ENCODE measurements around the gene LUZP1. TPM values are rescaled to one million over a fixed set of nuclear protein-coding genes. Genes with fewer than 3 reads are reported as not detected.

The LUZP1 gene
- total RNA-seq, 1 experiment from 2014 or later: 22.4 TPM

DNA sequence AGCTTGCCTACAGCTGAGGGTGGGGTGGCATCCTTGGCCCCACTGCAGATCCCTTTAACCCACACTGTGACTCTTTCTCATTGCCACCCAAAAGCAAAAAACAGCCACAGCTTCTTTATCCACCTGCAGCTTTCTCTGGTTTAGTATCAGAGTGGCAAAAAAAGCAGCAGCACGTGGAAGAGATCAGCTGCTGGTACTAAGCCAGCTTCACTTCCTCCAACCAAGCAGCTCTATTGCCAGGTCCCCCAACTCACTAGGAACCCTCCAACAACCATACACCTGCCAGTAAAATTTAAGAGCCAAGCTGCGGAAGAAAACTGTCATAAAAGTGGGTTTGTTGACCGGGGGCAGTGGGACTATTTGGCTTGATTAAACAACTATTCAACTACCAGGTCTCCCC lies 83.0 kb downstream of the LUZP1 start:
- Histone ChIP-seq H3K79me2 (ENCODE audit: insufficient read depth, low read length) (no peaks in the 10 kb centered on the region), H3K4me1 (ENCODE audit: control insufficient read depth in 1 of 2, insufficient read depth in 2 of 2, low read length in 2 of 2) (no peaks in the 10 kb centered on the region), H3K4me3 (replicated peaks in 1 of 2; ENCODE audit: low read depth in 1 of 2, low read length in 2 of 2) (no peak overlapping the region), H3K36me3 (ENCODE audit: control insufficient read depth in 1 of 2, insufficient read depth in 2 of 2, low read length in 2 of 2) (peaks cover 46 to 56% of the 10 kb centered on the region in 2 experiments; a peak in 3 of 4 replicates), H4K20me1 (ENCODE audit: insufficient read depth) (no peaks in the 10 kb centered on the region), H3K27ac (ENCODE audit: low read depth, low read length) (no peak overlapping the region), H3K27me3 (ENCODE audit: insufficient read depth, low read length) (no peaks in the 10 kb centered on the region), H3K9ac (ENCODE audit: low read length) (no peak overlapping the region), H2AFZ (ENCODE audit: low read depth, low read length, poor library complexity, severe bottlenecking) (no peak overlapping the region), H3K4me2 (ENCODE audit: low read length) (no peak overlapping the region), H3K9me2 (ENCODE audit: insufficient read depth) (no peaks in the 10 kb centered on the region), H3K9me3 (ENCODE audit: control insufficient read depth in 1 of 2, insufficient read depth in 1 of 2, low read depth in 1 of 2, low read length in 2 of 2) (no peaks in the 10 kb centered on the region)
- TF ChIP-seq EZH2 (IDR thresholded peaks at IDR 0.05) (no peak), CEBPB (IDR thresholded peaks at IDR 0.05; ENCODE audit: low read depth) (no peak), EGR1 (IDR thresholded peaks at IDR 0.05; ENCODE audit: low read depth) (no peak), CBX3 (IDR thresholded peaks at IDR 0.05; ENCODE audit: low read depth) (no peak), MAX (IDR thresholded peaks at IDR 0.05) (no peak), SIN3A (IDR thresholded peaks at IDR 0.05; ENCODE audit: low read depth) (no peak), RAD21 (IDR thresholded peaks at IDR 0.05; ENCODE audit: low read depth) (no peak), POLR2A (IDR thresholded peaks at IDR 0.05; ENCODE audit: borderline replicate concordance, extremely low read depth, insufficient read depth, insufficient read length) (no peak)
- TF ChIP-seq, protein P1, sequence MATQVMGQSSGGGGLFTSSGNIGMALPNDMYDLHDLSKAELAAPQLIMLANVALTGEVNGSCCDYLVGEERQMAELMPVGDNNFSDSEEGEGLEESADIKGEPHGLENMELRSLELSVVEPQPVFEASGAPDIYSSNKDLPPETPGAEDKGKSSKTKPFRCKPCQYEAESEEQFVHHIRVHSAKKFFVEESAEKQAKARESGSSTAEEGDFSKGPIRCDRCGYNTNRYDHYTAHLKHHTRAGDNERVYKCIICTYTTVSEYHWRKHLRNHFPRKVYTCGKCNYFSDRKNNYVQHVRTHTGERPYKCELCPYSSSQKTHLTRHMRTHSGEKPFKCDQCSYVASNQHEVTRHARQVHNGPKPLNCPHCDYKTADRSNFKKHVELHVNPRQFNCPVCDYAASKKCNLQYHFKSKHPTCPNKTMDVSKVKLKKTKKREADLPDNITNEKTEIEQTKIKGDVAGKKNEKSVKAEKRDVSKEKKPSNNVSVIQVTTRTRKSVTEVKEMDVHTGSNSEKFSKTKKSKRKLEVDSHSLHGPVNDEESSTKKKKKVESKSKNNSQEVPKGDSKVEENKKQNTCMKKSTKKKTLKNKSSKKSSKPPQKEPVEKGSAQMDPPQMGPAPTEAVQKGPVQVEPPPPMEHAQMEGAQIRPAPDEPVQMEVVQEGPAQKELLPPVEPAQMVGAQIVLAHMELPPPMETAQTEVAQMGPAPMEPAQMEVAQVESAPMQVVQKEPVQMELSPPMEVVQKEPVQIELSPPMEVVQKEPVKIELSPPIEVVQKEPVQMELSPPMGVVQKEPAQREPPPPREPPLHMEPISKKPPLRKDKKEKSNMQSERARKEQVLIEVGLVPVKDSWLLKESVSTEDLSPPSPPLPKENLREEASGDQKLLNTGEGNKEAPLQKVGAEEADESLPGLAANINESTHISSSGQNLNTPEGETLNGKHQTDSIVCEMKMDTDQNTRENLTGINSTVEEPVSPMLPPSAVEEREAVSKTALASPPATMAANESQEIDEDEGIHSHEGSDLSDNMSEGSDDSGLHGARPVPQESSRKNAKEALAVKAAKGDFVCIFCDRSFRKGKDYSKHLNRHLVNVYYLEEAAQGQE (IDR thresholded peaks at IDR 0.05; ENCODE audit: low read depth): no peak
- no peak for DNase-seq (ENCODE audit: low read depth, low spot score)
- ATAC-seq: no peak
- CTCF ChIA-PET: interaction anchor here (1.4 kb wide), 1 partner anchor 13 kb away, joined by 3 read pairs; no protein-coding TSS in a partner anchor
- RAD21 ChIA-PET (ENCODE audit: low non-redundant PET in 1 of 2, low total read pairs in 2 of 2, uncharacterized antibody in 2 of 2, unreplicated experiment in 2 of 2): no interaction called here
- BruUV-seq (replicated peaks): no TSS peak
- POLR2A ChIA-PET: no interaction called here
- intact Hi-C loops (cut with micrococcal nuclease): no loop called here
